Retinal pigment epithelial cell (primary cell): Measurements from ENCODE around the gene TMPO.
"Not testable (repeated sequence)": the region's sequence is repeated elsewhere in the genome, so short reads cannot be mapped to it uniquely, and the experiment has no call there.

ENCODE experiments used
- DNase-seq: peaks from one replicate; pipeline ENCODE4 v3.0.0-alpha.2; 2010; ENCODE audit warnings: low read depth
- H3K4me3 ChIP-seq: 2 replicates; pipeline ENCODE4 v1.5.1; 2011; ENCODE audit warnings: mild to moderate bottlenecking, low read length, control low read depth, moderate library complexity
- CTCF ChIP-seq: conservative IDR thresholded peaks from 2 replicates; pipeline ENCODE4 v1.5.1; 2011; ENCODE audit warnings: low read depth, low read length, control low read depth, inconsistent platforms

TMPO gene

GRCh38 chr12:98594050-98594835 is 78.9 kb downstream of the TMPO start:
- peak overlapping the region; percentile 98 for H3K4me3 ChIP-seq
- no peak for TF ChIP-seq CTCF
- DNase-seq = no peak

- peak; percentile 51 for DNase-seq
- TF ChIP-seq CTCF = no peak
- peak overlapping the region; percentile 98 for H3K4me3 ChIP-seq
Measured at GRCh38 chr12:98595243-98595988, 80.0 kb downstream of the TMPO start.

GRCh38 chr12:98597313-98597712 is 81.9 kb downstream of the TMPO start:
- H3K4me3 ChIP-seq = not testable (repeated sequence)

More at GRCh38 chr12:98597313-98597712, 81.9 kb downstream of the TMPO start:
- DNase-seq = not testable (repeated sequence)
